SK-N-SH (cell line): Measurements from ENCODE around the gene CDKN2B-AS1. TPM values are rescaled to one million over a fixed set of nuclear protein-coding genes. Genes with fewer than 3 reads are reported as not detected.

ENCODE experiments used
- CTCF ChIA-PET: fragments of 300-600, 350-600 bp; formaldehyde crosslinking; extraction: SDS; loops from one replicate; lab custom pipeline; 2021; lab: Yijun Ruan, JAX
- POLR2A ChIA-PET: fragments of 350-600 bp; sonication (Branson Sonifier 250); formaldehyde crosslinking; extraction: SDS; loops from one replicate; lab custom pipeline; 2020; ENCODE audit warnings: antibody characterized with exemption, inconsistent platforms; lab: Yijun Ruan, JAX
- DNase-seq: peaks from one replicate; pipeline ENCODE4 v3.0.0; 2012
- H2AFZ ChIP-seq: fragments of 200-600 bp; sonication (generic); 2 replicates; pipeline ENCODE4 v1.8.1; 2016; ENCODE audit warnings: antibody characterized with exemption, mild to moderate bottlenecking, low read depth
- H3F3A ChIP-seq: fragments of 200-600 bp; sonication (generic); replicated peaks from 2 replicates; pipeline ENCODE3; 2016; ENCODE audit warnings: antibody characterized with exemption, mild to moderate bottlenecking; ENCODE audit not compliant: insufficient read depth
- H3K27ac ChIP-seq, 2 experiments: fragments of 200-500 bp in 1 of 2; fragments of 200-600 bp in 1 of 2; sonication (Bioruptor generic) in 1 of 2; sonication (generic), shearing (Covaris generic) in 1 of 2; 2 replicates each; pipeline versions ENCODE4 v1.5.1 to v1.6.1; 2014 to 2016; ENCODE audit warnings: low read depth in 2 of 2, inconsistent platforms in 1 of 2, low read length in 1 of 2, mild to moderate bottlenecking in 1 of 2, mixed read lengths in 1 of 2
- H3K27me3 ChIP-seq: fragments of 200-600 bp; sonication (generic), shearing (Covaris generic); 2 replicates; pipeline ENCODE4 v1.6.1; 2016; ENCODE audit warnings: mixed run types; ENCODE audit not compliant: insufficient read depth
- H3K36me3 ChIP-seq, 2 experiments: fragments of 200-500 bp in 1 of 2; fragments of 200-600 bp in 1 of 2; sonication (Bioruptor generic) in 1 of 2; sonication (generic) in 1 of 2; replicated peaks in 1 of 2; 2 replicates each; pipeline versions ENCODE3 to v1.5.1; 2014 to 2016; ENCODE audit warnings: low read length in 1 of 2, mild to moderate bottlenecking in 1 of 2; ENCODE audit not compliant: insufficient read depth in 2 of 2, control insufficient read depth in 1 of 2
- H3K4me1 ChIP-seq, 2 experiments: fragments of 200-500 bp in 1 of 2; fragments of 200-600 bp in 1 of 2; sonication (Bioruptor generic) in 1 of 2; sonication (generic), shearing (Covaris generic) in 1 of 2; 2 replicates each; pipeline versions ENCODE4 v1.5.1 to v1.6.1; 2014 to 2016; ENCODE audit warnings: low read depth in 1 of 2, low read length in 1 of 2, mixed run types in 1 of 2; ENCODE audit not compliant: insufficient read depth in 2 of 2, control insufficient read depth in 1 of 2
- H3K4me2 ChIP-seq: fragments of 200-600 bp; sonication (generic), shearing (Covaris generic); 2 replicates; pipeline ENCODE4 v1.6.1; 2017; ENCODE audit warnings: mixed run types
- H3K4me3 ChIP-seq, 2 experiments: fragments of 200-500 bp in 1 of 2; fragments of 200-600 bp in 1 of 2; sonication (Bioruptor generic) in 1 of 2; sonication (generic), shearing (Covaris generic) in 1 of 2; 2 replicates each; pipeline versions ENCODE4 v1.5.1 to v1.8.1; 2014 to 2016; ENCODE audit warnings: low read depth in 2 of 2, inconsistent platforms in 1 of 2, low read length in 1 of 2, mild to moderate bottlenecking in 1 of 2, mixed read lengths in 1 of 2, moderate library complexity in 1 of 2
- H3K79me2 ChIP-seq: fragments of 200-600 bp; sonication (generic); 2 replicates; pipeline ENCODE4 v1.8.1; 2017; ENCODE audit warnings: mild to moderate bottlenecking; ENCODE audit not compliant: insufficient read depth
- H3K9ac ChIP-seq: fragments of 200-600 bp; sonication (generic); 2 replicates; pipeline ENCODE4 v1.6.1; 2017; ENCODE audit warnings: mixed run types
- H3K9me2 ChIP-seq: fragments of 200-600 bp; sonication (generic); 2 replicates; pipeline ENCODE4 v1.6.1; 2017; ENCODE audit warnings: mixed run types
- H3K9me3 ChIP-seq: fragments of 200-600 bp; sonication (generic); 2 replicates; pipeline ENCODE4 v1.6.1; 2017; ENCODE audit warnings: mixed run types, mild to moderate bottlenecking, moderate library complexity
- H4K20me1 ChIP-seq: fragments of 200-600 bp; sonication (generic); 2 replicates; pipeline ENCODE4 v1.6.1; 2017; ENCODE audit warnings: mild to moderate bottlenecking, mixed run types; ENCODE audit not compliant: insufficient read depth
- CHD2 ChIP-seq: fragments of 150-350 bp; IDR thresholded peaks from 2 replicates; pipeline ENCODE4 v1.6.1; 2018; ENCODE audit warnings: low read length; ENCODE audit not compliant: partially characterized antibody
- CTCF ChIP-seq: fragments of 200-600 bp; sonication (generic); IDR thresholded peaks from 2 replicates; pipeline ENCODE4 v1.6.1; 2017; ENCODE audit warnings: antibody characterized with exemption, mild to moderate bottlenecking, moderate library complexity
- FOXJ3 ChIP-seq: sonication (generic); formaldehyde crosslinking; IDR thresholded peaks from 2 replicates; pipeline ENCODE4 v1.5.1; 2020; ENCODE audit warnings: mild to moderate bottlenecking, missing genetic modification reagents
- FOXM1 ChIP-seq: IDR thresholded peaks from 2 replicates; pipeline ENCODE4 v1.4.0; 2012; ENCODE audit warnings: low read depth, mild to moderate bottlenecking
- JUND ChIP-seq: IDR thresholded peaks from 2 replicates; pipeline ENCODE4 v1.4.0; 2012
- MEF2A ChIP-seq: IDR thresholded peaks from 2 replicates; pipeline ENCODE4 v1.4.0; 2012; ENCODE audit warnings: low read depth, borderline replicate concordance
- RAD21 ChIP-seq: IDR thresholded peaks from 2 replicates; pipeline ENCODE4 v1.6.1; 2012; ENCODE audit warnings: mild to moderate bottlenecking, low read length
- TAF1 ChIP-seq: IDR thresholded peaks from 2 replicates; pipeline ENCODE4 v1.6.1; 2012; ENCODE audit warnings: low read depth, mild to moderate bottlenecking, low read length, moderate library complexity, borderline replicate concordance
- USF1 ChIP-seq: IDR thresholded peaks from 2 replicates; pipeline ENCODE4 v1.4.0; 2012; ENCODE audit warnings: low read depth, borderline replicate concordance
- WGBS: methylation state at CpG from one replicate; pipeline ENCODE4 v1.1.6; 2017; ENCODE audit warnings: low lambda C conversion rate; 5-methylcytosine and 5-hydroxymethylcytosine counted together
- polyA plus RNA-seq, 3 experiments: library from polyadenylated mRNA; depleted of rRNA; stranded (reverse); fragments of >200 nt; gene quantifications; 2 replicates each; pipeline ENCODE4 v1.2.3, GENCODE V29; 2012
- TF ChIP-seq, protein P1 (sequence below): IDR thresholded peaks from 2 replicates; pipeline ENCODE4 v1.4.0; 2012; ENCODE audit warnings: low read depth, borderline replicate concordance

The CDKN2B-AS1 gene
- polyA plus RNA-seq, 1 of the 3 experiments (the other 2 are of a cell fraction), result 0.25 TPM

GRCh38 chr9:22141908-22142307 is 147.3 kb downstream of the CDKN2B-AS1 start (continued):
- TF ChIP-seq USF1 (no peak), TAF1 (no peak)
- TF ChIP-seq, all 33 proteins: peak for 0

- Histone ChIP-seq H3K27me3 (no peaks in the 10 kb centered on the region), H3K9ac (no peak overlapping the region), H3K4me2 (no peak overlapping the region), H3K27ac (no peak overlapping the region), H3K9me2 (no peaks in the 10 kb centered on the region), H2AFZ (no peak overlapping the region), H3K4me3 (no peak overlapping the region), H3K4me1 (no peaks in the 10 kb centered on the region), H4K20me1 (no peaks in the 10 kb centered on the region), H3K79me2 (no peaks in the 10 kb centered on the region), H3F3A (peaks cover 16% of the 10 kb centered on the region), H3K9me3 (no peaks in the 10 kb centered on the region), H3K36me3 (no peaks in the 10 kb centered on the region)
- TF ChIP-seq RAD21, result no peak
- TF ChIP-seq TAF1, result no peak
- TF ChIP-seq FOXJ3, result no peak
- no peak for TF ChIP-seq MEF2A
- TF ChIP-seq, protein P1, sequence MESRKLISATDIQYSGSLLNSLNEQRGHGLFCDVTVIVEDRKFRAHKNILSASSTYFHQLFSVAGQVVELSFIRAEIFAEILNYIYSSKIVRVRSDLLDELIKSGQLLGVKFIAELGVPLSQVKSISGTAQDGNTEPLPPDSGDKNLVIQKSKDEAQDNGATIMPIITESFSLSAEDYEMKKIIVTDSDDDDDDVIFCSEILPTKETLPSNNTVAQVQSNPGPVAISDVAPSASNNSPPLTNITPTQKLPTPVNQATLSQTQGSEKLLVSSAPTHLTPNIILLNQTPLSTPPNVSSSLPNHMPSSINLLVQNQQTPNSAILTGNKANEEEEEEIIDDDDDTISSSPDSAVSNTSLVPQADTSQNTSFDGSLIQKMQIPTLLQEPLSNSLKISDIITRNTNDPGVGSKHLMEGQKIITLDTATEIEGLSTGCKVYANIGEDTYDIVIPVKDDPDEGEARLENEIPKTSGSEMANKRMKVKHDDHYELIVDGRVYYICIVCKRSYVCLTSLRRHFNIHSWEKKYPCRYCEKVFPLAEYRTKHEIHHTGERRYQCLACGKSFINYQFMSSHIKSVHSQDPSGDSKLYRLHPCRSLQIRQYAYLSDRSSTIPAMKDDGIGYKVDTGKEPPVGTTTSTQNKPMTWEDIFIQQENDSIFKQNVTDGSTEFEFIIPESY, result no peak
- TF ChIP-seq FOXM1, result no peak
- no peak for TF ChIP-seq USF1
- WGBS, result 12% methylated on average over 2 of the region's 2 CpGs
- ChIA-PET POLR2A (no interaction called here), CTCF (interaction anchor here (1.4 kb wide), 1 partner anchor 328 kb away, joined by 3 read pairs; no protein-coding TSS in a partner anchor)
- no peak for DNase-seq
Observed at GRCh38 chr9:22142671-22143070, 148.1 kb downstream of the CDKN2B-AS1 start.

GRCh38 chr9:22143799-22144625 is 149.4 kb downstream of the CDKN2B-AS1 start:
- no peak overlapping the region for H3K4me2 ChIP-seq
- 0 out of 2 replicates have a peak, but pooled peaks have one; percentile 12 for TF ChIP-seq CTCF
- TF ChIP-seq JUND, result no peak
- TF ChIP-seq MEF2A, result no peak
- no peak for TF ChIP-seq CHD2
- no peak for DNase-seq
- no peaks in the 10 kb centered on the region for H3K36me3 ChIP-seq
- whole genome bisulfite sequencing, result 6% methylated on average over 1 of the region's 1 CpG
- no peak overlapping the region for H2AFZ ChIP-seq
- H3K27me3 ChIP-seq, result no peaks in the 10 kb centered on the region
- ChIA-PET CTCF (no interaction called here), POLR2A (no interaction called here)
- no peaks in the 10 kb centered on the region for H4K20me1 ChIP-seq
- no peak overlapping the region for H3K9ac ChIP-seq
- H3K9me2 ChIP-seq, result no peaks in the 10 kb centered on the region
- H3K4me3 ChIP-seq, result no peak overlapping the region
- no peak overlapping the region for H3K27ac ChIP-seq
- no peaks in the 10 kb centered on the region for H3K79me2 ChIP-seq
- H3F3A ChIP-seq, result peaks cover 21% of the 10 kb centered on the region
- no peaks in the 10 kb centered on the region for H3K9me3 ChIP-seq
- no peaks in the 10 kb centered on the region for H3K4me1 ChIP-seq
